Measurements from ENCODE around the gene CA10. TPM values are rescaled to one million over a fixed set of nuclear protein-coding genes. Genes with fewer than 3 reads are reported as not detected.

The CA10 gene
- total RNA-seq, 1 experiment from 2014 or later: 0.46 TPM

DNA sequence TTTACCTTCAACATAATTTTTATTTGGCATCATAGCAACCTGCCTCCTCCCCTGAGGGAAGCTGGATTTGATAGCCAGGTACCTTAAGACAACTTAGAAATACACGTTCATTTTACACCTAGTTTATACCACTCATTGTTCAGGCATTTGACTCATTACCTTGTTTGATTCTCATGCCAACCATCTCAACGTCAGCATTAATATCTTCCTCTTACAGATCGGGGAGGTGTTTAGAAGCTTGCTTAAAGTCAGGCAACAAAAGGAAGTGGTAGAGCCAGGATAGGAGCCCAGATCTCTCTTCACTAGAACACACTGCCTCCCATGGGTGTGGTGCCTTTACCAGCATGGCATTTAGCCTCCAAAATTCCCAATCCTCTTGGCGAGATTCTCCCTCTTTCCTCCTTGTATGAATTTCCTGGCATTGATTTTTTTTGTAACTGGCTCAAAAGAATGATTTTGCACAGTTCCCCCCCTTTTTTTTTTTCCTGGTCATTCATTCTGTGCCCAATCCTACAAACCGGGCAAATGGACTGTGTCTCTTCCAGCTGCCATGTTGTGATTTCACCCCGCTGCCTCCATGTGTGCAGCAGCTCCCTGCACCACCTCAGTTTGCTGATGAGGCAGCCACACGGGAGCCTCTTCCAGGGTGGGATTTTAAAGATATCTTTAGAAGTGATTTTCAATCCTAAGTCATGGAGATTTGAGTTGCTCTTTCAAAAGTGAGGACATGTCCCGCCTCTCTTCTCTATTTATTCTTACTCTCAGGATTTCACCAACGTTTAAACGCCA lies 514.6 kb downstream of the CA10 start:
- H2BK20ac ChIP-seq (ENCODE audit: low read depth, low read length, poor library complexity, severe bottlenecking): no peak overlapping the region
- no peak overlapping the region for H3K4ac ChIP-seq (ENCODE audit: low read depth, low read length)
- Mint-ChIP-seq H3K36me3 (ENCODE audit: insufficient read depth in 1 of 3, low read depth in 3 of 3) (no peaks in the 10 kb centered on the region), H3K4me1 (peaks cover 24 to 30% of the 10 kb centered on the region in 2 experiments), H3K4me3 (no peak overlapping the region), H3K27me3 (ENCODE audit: low read depth) (no peaks in the 10 kb centered on the region; the same call in none of the 2 replicates), H3K9me3 (no peaks in the 10 kb centered on the region), H3K27ac (no peak overlapping the region)
- H3K56ac ChIP-seq (ENCODE audit: insufficient read length, low read depth, low read length): no peak overlapping the region
- H2BK12ac ChIP-seq (ENCODE audit: insufficient read length, low read depth, low read length): no peak overlapping the region
- no peaks in the 10 kb centered on the region for H4K20me1 ChIP-seq (ENCODE audit: control insufficient read depth, insufficient read depth, insufficient read length)
- H3K9me3 ChIP-seq (ENCODE audit: control insufficient read depth, low read depth, low read length): no peaks in the 10 kb centered on the region
- no peaks in the 10 kb centered on the region for H3K27me3 ChIP-seq (ENCODE audit: insufficient read depth, low read length)
- no peak overlapping the region for H2AFZ ChIP-seq (ENCODE audit: low read length)
- no peaks in the 10 kb centered on the region for H3K79me2 ChIP-seq (ENCODE audit: insufficient read depth, low read length)
- no peak overlapping the region for H2BK120ac ChIP-seq (ENCODE audit: low read depth, low read length, poor library complexity, severe bottlenecking)
- H3K23me2 ChIP-seq (ENCODE audit: insufficient read length, low read depth, low read length, poor library complexity, severe bottlenecking): no peaks in the 10 kb centered on the region
- no peak overlapping the region for H3K9ac ChIP-seq (ENCODE audit: extremely low read depth, insufficient read length, low read length)
- H3K79me1 ChIP-seq (ENCODE audit: insufficient read depth, low read depth, low read length, poor library complexity, severe bottlenecking): no peaks in the 10 kb centered on the region
- H3T11ph ChIP-seq (ENCODE audit: low read length): no peak overlapping the region
- H3K4me1 ChIP-seq (ENCODE audit: insufficient read depth, low read length): peaks cover 4% of the 10 kb centered on the region; the same call in 1 of the 2 replicates
- no peak overlapping the region for H3K18ac ChIP-seq (ENCODE audit: insufficient read length, low read depth, low read length)
- H3K14ac ChIP-seq (ENCODE audit: insufficient read depth, low read length): no peak overlapping the region
- no peak overlapping the region for H4K91ac ChIP-seq (ENCODE audit: insufficient read length, low read depth, low read length)
- H3K4me2 ChIP-seq (ENCODE audit: insufficient read depth, insufficient read length, low read length): no peak overlapping the region
- H3K23ac ChIP-seq (ENCODE audit: insufficient read length, low read depth, low read length): no peak overlapping the region
- no peak for DNase-seq
- H4K5ac ChIP-seq (ENCODE audit: insufficient read length, low read depth, low read length): no peak overlapping the region
- no peak overlapping the region for H3K27ac ChIP-seq (ENCODE audit: insufficient read length, low read depth, low read length)
- H4K8ac ChIP-seq (replicated peaks; ENCODE audit: insufficient read length, low read depth, low read length): no peak overlapping the region
- no peak overlapping the region for H2AK5ac ChIP-seq (ENCODE audit: insufficient read length, low read length)
- no peak overlapping the region for H2BK15ac ChIP-seq (ENCODE audit: low read depth, low read length)
- no peak overlapping the region for H2BK5ac ChIP-seq (ENCODE audit: insufficient read length, low read length)
- TF ChIP-seq, protein P1, sequence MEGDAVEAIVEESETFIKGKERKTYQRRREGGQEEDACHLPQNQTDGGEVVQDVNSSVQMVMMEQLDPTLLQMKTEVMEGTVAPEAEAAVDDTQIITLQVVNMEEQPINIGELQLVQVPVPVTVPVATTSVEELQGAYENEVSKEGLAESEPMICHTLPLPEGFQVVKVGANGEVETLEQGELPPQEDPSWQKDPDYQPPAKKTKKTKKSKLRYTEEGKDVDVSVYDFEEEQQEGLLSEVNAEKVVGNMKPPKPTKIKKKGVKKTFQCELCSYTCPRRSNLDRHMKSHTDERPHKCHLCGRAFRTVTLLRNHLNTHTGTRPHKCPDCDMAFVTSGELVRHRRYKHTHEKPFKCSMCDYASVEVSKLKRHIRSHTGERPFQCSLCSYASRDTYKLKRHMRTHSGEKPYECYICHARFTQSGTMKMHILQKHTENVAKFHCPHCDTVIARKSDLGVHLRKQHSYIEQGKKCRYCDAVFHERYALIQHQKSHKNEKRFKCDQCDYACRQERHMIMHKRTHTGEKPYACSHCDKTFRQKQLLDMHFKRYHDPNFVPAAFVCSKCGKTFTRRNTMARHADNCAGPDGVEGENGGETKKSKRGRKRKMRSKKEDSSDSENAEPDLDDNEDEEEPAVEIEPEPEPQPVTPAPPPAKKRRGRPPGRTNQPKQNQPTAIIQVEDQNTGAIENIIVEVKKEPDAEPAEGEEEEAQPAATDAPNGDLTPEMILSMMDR (conservative IDR thresholded peaks at IDR 0.05): no peak
- WGBS (ENCODE audit: extremely low coverage, insufficient read length, low lambda C conversion rate): no CpG with 5 or more reads among the region's 10 CpGs

All from H9 (cell line).